ENCODE data around the gene POPDC2.

Gene POPDC2

DNA sequence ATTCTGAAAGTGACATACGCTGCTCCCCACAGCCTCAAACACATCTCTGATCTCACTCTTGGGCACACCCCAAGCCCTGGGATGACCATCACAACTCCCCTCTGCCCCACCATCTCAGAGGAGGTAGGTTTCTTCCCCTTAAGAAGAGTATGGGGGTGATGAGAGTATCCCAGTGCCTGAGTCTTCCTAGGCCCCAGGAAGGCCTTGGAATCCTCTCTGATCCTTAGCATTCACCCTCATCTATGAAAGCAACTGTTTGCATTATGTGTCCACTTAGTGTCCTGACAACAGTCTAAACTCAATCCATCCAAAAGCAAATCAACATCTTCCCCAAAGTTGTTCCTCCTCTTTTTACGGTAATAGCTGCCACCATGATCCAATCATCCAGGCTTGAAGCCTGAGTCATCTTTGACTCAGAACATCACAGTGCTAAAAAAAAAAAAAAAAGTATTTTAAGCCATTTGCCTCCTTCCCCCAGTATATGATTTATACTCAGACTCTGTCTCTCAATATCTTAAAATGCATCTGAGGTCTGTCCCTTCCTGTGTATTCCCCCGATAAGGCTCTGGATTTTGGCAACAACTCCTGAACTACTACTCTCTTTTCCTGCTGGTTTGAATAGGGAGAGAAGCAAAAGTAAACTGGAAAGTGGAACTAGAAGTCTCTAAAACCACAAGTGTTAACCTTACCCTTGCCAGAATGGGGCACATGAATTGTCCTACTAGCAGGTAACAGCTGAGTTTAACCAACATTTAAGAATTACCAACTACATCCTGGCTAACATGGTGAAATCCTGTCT lies 22.5 kb downstream of the POPDC2 start:
- TF ChIP-seq TEAD4 (IDR thresholded peaks at IDR 0.05) (no peak), YY1 (IDR thresholded peaks at IDR 0.05; ENCODE audit: low read depth) (no peak), MAX (IDR thresholded peaks at IDR 0.05) (no peak), TAF1 (IDR thresholded peaks at IDR 0.05; ENCODE audit: low read depth) (no peak), ZBTB7A (IDR thresholded peaks at IDR 0.05; ENCODE audit: low read depth) (no peak), NFIC (IDR thresholded peaks at IDR 0.05) (no peak), TCF12 (IDR thresholded peaks at IDR 0.05; ENCODE audit: low read depth) (no peak), FOXM1 (IDR thresholded peaks at IDR 0.05; ENCODE audit: borderline replicate concordance, low read depth) (no peak), EP300 (IDR thresholded peaks at IDR 0.05; ENCODE audit: borderline replicate concordance) (no peak), EGR1 (IDR thresholded peaks at IDR 0.05) (no peak), CEBPB (IDR thresholded peaks at IDR 0.05) (no peak), RAD21 (IDR thresholded peaks at IDR 0.05; ENCODE audit: low read depth) (no peak), CREB1 (IDR thresholded peaks at IDR 0.05; ENCODE audit: low read depth) (no peak)
- TF ChIP-seq, protein P1, sequence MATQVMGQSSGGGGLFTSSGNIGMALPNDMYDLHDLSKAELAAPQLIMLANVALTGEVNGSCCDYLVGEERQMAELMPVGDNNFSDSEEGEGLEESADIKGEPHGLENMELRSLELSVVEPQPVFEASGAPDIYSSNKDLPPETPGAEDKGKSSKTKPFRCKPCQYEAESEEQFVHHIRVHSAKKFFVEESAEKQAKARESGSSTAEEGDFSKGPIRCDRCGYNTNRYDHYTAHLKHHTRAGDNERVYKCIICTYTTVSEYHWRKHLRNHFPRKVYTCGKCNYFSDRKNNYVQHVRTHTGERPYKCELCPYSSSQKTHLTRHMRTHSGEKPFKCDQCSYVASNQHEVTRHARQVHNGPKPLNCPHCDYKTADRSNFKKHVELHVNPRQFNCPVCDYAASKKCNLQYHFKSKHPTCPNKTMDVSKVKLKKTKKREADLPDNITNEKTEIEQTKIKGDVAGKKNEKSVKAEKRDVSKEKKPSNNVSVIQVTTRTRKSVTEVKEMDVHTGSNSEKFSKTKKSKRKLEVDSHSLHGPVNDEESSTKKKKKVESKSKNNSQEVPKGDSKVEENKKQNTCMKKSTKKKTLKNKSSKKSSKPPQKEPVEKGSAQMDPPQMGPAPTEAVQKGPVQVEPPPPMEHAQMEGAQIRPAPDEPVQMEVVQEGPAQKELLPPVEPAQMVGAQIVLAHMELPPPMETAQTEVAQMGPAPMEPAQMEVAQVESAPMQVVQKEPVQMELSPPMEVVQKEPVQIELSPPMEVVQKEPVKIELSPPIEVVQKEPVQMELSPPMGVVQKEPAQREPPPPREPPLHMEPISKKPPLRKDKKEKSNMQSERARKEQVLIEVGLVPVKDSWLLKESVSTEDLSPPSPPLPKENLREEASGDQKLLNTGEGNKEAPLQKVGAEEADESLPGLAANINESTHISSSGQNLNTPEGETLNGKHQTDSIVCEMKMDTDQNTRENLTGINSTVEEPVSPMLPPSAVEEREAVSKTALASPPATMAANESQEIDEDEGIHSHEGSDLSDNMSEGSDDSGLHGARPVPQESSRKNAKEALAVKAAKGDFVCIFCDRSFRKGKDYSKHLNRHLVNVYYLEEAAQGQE (IDR thresholded peaks at IDR 0.05; ENCODE audit: low read depth), result no peak
- TF ChIP-seq, protein P2, sequence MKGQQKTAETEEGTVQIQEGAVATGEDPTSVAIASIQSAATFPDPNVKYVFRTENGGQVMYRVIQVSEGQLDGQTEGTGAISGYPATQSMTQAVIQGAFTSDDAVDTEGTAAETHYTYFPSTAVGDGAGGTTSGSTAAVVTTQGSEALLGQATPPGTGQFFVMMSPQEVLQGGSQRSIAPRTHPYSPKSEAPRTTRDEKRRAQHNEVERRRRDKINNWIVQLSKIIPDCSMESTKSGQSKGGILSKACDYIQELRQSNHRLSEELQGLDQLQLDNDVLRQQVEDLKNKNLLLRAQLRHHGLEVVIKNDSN (IDR thresholded peaks at IDR 0.05), result no peak

- TF ChIP-seq YY1 (IDR thresholded peaks at IDR 0.05; ENCODE audit: low read depth) (no peak), EP300 (IDR thresholded peaks at IDR 0.05; ENCODE audit: borderline replicate concordance) (no peak), ZBTB7A (IDR thresholded peaks at IDR 0.05; ENCODE audit: low read depth) (no peak)
These were observed 23.3 kb downstream of the POPDC2 start for GRCh38 chr3:119636891-119637611.

- TF ChIP-seq TCF12 (IDR thresholded peaks at IDR 0.05; ENCODE audit: low read depth), result no peak
- TF ChIP-seq, protein P1 (IDR thresholded peaks at IDR 0.05; ENCODE audit: low read depth), result no peak
- no peak for TF ChIP-seq NFIC (IDR thresholded peaks at IDR 0.05)
- no peak for TF ChIP-seq EGR1 (IDR thresholded peaks at IDR 0.05)
- TF ChIP-seq YY1 (IDR thresholded peaks at IDR 0.05; ENCODE audit: low read depth), result no peak
- TF ChIP-seq FOXM1 (IDR thresholded peaks at IDR 0.05; ENCODE audit: borderline replicate concordance, low read depth), result no peak
- TF ChIP-seq, protein P2 (IDR thresholded peaks at IDR 0.05), result no peak
- TF ChIP-seq EP300 (IDR thresholded peaks at IDR 0.05; ENCODE audit: borderline replicate concordance), result no peak
- TF ChIP-seq TEAD4 (IDR thresholded peaks at IDR 0.05), result no peak
- TF ChIP-seq TAF1 (IDR thresholded peaks at IDR 0.05; ENCODE audit: low read depth), result no peak
- no peak for TF ChIP-seq ZBTB7A (IDR thresholded peaks at IDR 0.05; ENCODE audit: low read depth)
- TF ChIP-seq MAX (IDR thresholded peaks at IDR 0.05), result no peak
- TF ChIP-seq RAD21 (IDR thresholded peaks at IDR 0.05; ENCODE audit: low read depth), result no peak
- no peak for TF ChIP-seq CREB1 (IDR thresholded peaks at IDR 0.05; ENCODE audit: low read depth)
- no peak for TF ChIP-seq CEBPB (IDR thresholded peaks at IDR 0.05)
These were observed 24.1 kb downstream of the POPDC2 start for GRCh38 chr3:119636249-119636648.

DNA sequence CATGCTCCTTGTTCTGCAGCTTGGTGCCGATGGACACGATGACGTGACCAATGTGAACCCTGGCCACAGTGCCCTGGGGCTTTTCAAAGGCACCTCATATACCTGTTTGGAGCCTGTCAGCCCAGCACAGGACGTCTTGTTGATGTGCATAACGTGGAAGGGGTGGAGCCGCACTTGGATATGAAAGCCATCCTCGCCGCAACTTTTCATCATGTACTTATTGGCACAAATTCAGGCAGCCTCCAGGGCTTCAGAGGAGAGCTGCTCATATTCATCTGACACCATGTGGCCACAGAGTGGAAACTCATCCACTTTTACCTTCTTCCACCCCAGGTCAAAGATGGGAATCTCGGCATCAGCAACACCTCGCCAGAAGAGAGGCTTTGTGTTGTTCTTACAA lies 24.7 kb downstream of the POPDC2 start:
- no peak for TF ChIP-seq RAD21 (IDR thresholded peaks at IDR 0.05; ENCODE audit: low read depth)
- no peak for TF ChIP-seq NFIC (IDR thresholded peaks at IDR 0.05)
- no peak for TF ChIP-seq YY1 (IDR thresholded peaks at IDR 0.05; ENCODE audit: low read depth)
- TF ChIP-seq, protein P2 (IDR thresholded peaks at IDR 0.05), result no peak
- no peak for TF ChIP-seq MAX (IDR thresholded peaks at IDR 0.05)
- no peak for TF ChIP-seq TCF12 (IDR thresholded peaks at IDR 0.05; ENCODE audit: low read depth)
- TF ChIP-seq CREB1 (IDR thresholded peaks at IDR 0.05; ENCODE audit: low read depth), result no peak
- no peak for TF ChIP-seq ZBTB7A (IDR thresholded peaks at IDR 0.05; ENCODE audit: low read depth)
- TF ChIP-seq CEBPB (IDR thresholded peaks at IDR 0.05), result no peak
- TF ChIP-seq TEAD4 (IDR thresholded peaks at IDR 0.05), result no peak
- TF ChIP-seq, protein P1 (IDR thresholded peaks at IDR 0.05; ENCODE audit: low read depth), result no peak
- TF ChIP-seq FOXM1 (IDR thresholded peaks at IDR 0.05; ENCODE audit: borderline replicate concordance, low read depth), result no peak
- TF ChIP-seq EP300 (IDR thresholded peaks at IDR 0.05; ENCODE audit: borderline replicate concordance), result no peak
- TF ChIP-seq EGR1 (IDR thresholded peaks at IDR 0.05), result no peak
- no peak for TF ChIP-seq TAF1 (IDR thresholded peaks at IDR 0.05; ENCODE audit: low read depth)
